G401.6 (cell line): Measurements from ENCODE around the gene OR51B5.
"Not testable (repeated sequence)": the region's sequence is repeated elsewhere in the genome, so short reads cannot be mapped to it uniquely, and the experiment has no call there.

ENCODE experiments used
- FAIRE-seq: peaks from 2 replicates; lab custom pipeline; 2012; peaks lifted over from hg19 to GRCh38; lab: Jason Lieb, UNC

The OR51B5 gene

DNA sequence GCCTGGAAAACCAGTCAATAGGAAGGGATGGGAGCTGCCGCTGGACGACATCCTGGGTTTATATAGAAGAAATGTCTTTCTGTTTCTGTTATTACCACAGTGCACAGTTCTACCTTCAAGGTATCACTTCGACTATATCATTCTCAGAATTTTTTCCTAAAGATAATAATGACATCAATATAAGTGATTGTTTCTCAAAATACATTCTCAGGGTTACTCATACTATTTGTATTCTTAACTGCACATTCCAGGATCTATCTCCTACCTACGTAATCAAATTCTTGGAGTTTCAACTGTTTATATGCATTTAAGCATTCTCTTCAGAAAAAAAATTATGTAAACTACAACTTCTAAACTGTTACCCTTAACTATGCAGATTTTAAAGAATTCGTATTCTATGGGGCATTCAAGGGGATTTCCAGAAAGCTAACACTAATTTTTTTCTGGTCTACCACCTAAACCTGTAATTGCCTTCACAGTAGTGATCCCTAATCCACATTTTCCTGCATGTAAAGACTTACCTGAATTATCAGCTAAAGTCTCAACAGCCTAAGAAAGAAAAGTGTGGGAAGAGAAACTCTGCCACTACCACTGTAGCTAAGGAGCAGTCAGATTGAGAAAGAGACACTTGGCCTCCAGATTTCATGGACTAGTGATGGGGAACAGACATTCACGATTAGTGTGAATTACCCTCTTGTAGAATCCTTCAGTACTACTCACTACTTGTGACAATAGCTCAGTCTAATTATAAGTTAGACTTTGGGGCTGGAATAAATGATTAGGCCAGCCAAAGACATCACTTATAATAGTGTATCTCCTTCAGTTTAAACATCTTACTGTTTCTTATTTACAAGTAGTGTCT lies at the start of gene OR51B5:
OR51B5 (minus strand) TSS at position 51 of the 862 bp plus-strand sequence; CDS start at position 51, 0 bp downstream.
- no peak for FAIRE-seq

- FAIRE-seq = no peak
Observed at GRCh38 chr11:5390210-5390609, 46.9 kb upstream of the OR51B5 start.

DNA sequence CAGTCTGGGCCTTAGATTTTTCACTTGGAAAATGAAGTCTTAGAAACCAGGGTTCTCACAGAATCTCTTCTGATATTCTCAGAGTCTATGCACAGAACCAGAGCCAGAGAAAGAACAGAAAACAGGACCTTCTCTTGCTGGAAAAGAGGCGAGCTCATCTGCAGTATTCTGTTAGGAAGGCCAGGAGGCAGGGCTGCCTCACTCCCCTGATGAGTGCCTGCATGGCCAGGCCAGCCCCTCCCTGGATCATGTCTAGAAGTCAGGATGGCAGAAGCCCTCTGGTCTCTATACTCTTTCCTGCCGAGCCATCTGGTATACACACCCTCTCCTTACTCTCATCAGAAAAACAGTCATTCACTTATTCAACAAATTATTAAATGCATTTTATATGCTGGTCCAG lies 41.0 kb upstream of the OR51B5 start:
- no peak for FAIRE-seq

DNA sequence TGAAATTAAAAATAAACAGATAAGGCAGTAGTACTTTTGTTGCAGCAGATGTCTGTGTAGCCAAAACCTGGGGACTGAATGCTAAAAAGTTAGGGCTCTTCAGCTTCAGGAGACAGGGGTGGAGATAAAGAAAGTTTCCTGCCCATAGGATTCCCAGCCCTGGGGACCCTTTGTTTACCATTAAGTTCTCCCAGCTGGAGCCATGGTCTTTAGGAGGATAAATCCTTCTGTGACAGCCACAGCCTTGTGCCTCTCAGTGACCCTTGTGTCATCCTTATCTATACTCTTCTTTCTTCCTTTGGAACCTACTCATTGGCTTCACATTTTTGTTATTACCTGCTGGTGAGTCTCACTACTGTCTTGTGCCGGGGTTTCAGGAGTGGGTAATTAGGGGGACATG lies 40.3 kb upstream of the OR51B5 start, which contains the start of gene OR51M1:
OR51M1 (plus strand) TSS at position 237 of the 400 bp plus-strand sequence. CDS start 5,587 bp downstream, outside the sequence.
- FAIRE-seq = no peak

- FAIRE-seq = no peak
Observed at GRCh38 chr11:5380740-5381342, 37.5 kb upstream of the OR51B5 start.

DNA sequence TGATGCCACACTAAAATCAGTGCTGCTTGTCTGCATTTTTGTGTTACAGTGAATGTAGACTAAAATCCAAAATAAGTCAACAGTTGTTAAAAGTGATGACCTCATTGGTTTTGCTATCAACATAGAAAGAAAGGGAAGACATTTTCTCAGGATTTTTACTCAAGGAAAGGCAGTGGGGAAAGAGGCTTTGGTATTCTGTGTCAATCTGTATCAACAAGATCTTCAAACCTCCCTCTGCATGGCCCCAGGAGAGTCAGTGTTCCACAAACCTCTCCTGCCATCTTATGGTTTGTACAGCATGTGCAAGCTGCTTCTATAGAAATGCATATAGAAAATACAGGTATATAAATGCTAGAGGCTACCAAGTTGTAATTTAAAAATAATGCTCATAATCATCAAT lies 26.5 kb upstream of the OR51B5 start:
- no peak for FAIRE-seq

DNA sequence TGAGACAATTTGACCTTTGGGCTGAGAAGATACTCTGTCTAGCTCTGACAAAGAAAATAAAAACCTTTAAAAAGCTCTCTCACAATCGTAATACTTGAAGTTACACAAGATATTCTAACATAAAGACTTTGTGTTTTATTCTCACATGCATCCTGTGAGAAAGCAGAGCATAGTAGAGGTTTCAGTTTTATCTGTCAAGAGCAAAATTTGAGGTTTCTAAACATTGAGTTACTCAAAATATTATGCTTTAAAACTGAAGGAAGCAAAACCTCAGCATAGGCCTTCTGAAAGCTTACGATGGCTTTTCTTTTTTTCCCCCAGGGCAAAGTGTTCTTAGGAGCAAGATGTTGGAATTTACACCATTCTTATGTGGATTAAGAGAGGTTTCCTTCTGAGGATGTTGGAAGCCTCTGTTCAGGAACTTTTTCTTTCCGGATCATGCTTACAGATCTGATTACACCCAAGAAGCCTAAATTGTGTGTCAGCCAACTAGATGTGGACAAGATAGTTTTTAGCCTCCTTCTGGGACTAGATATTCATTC lies 25.2 kb upstream of the OR51B5 start:
- FAIRE-seq = no peak

DNA sequence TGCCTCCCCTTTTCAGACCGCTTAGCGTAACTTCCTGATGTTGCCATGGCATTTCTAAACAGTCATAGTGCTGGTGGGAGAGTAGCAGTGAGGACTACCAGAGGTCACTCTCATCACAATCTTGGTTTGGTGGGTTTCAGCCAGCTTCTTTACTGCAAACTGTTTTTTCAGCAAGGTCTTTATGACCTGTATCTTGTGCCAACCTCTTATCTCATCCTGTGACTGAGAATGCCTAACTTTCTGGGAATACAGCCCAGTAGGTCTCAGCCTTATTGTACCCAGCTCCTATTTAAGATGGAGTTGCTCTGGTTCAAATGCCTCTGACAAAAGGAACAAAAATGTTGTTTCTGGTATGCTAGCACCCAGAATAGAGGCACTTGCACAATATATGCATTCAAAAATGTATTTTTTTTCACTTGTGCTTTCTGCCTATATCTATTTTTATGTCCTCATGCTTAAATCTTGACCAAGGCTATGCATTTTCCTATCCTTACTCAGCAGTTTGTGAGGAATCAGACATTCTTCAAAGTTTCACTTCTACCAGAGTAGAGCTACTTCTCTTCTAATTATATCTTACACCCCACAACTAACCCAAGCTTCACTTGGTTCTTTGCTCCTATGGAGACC lies 24.2 kb upstream of the OR51B5 start:
- no peak for FAIRE-seq

- FAIRE-seq = no peak
Observed at GRCh38 chr11:5366856-5367255, 23.5 kb upstream of the OR51B5 start.

DNA sequence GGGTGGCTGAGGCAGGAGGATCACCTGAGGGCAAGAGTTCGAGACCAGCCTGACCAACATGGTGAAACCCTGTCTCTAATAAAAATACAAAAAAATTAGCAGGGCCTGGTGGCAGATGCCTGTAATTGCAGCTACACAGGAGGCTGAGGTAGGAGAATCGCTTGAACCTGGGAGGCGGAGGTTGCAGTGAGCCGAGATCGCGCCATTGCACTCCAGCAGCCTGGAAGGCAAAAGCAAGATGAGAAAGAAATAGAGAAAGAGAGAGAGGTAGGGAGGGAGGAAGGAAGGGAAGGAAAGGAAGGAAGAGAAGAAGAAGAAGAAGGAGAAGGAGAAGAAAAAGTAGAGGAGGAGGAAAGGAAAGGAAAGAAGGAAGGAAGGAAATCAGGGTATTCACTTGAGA lies 23.0 kb upstream of the OR51B5 start:
- FAIRE-seq = not testable (repeated sequence)

- no peak for FAIRE-seq
Observed at GRCh38 chr11:5364214-5364613, 20.9 kb upstream of the OR51B5 start.

DNA sequence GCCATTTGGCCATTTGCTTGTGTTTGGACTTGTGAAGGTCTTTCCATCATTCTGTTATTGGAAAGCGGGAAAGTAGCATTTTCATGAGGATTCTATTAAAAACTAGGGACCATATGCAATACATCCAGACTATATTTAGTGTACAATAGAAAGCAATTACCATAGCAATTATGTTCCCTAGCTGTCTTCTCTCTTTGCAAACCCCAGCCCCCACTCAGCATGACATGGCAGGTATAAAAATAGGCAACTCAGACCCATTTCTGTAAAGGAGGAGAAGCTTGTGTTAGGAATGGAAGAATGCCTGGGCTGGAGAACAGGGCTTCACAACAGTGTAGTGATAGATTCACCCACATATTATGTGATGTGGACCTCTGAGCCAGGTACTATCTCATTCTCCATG lies 20.4 kb upstream of the OR51B5 start:
- no peak for FAIRE-seq

DNA sequence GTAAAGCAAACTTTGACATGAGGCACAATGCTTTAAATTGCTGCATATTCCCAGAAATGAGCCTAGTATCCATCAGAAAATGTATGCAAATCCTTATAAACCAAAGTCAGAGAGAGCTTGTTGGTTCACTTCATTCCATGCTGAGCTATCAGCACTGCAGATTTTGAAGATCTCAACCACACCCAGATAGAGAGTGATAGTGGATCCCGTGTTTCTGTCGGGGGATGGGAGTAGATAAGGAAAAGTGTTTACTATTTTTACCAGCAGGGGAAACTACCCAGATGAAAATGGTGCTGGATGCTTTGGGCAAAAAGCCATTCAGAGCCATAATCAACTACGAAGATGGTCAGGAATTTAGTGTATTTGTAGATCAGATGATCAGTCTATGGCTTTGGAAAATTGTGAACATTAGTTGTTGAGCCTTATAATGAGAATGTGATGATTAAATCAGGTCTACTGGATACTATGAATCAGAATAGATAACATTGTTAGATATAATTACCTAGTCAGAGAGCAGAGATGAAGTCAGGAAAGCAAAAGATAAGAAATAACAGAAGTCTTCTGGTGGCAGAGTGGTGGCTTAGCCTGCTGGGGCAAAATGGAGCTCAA lies 18.8 kb upstream of the OR51B5 start:
- no peak for FAIRE-seq

DNA sequence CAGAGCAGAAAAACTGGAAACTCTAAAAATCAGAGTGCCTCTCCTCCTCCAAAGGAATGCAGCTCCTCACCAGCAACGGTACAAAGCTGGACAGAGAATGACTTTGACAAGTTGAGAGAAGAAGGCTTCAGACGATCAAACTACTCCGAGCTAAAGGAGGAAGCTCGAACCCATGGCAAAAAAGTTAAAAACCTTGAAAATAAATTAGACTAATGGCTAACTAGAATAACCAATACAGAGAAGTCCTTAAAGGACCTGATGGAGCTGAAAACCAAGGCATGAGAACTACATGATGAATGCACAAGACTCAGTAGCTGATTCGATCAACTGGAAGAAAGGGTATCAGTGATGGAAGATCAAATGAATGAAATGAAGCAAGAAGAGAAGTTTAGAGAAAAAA lies 12.7 kb upstream of the OR51B5 start:
- not testable (repeated sequence) for FAIRE-seq

- no peak for FAIRE-seq
Observed at GRCh38 chr11:5351208-5351607, 7.9 kb upstream of the OR51B5 start, which contains the start of gene OR51B6. Gene OR51B6 (plus strand): TSS chr11:5351508. CDS start chr11:5351508, 0 bp downstream.

- no peak for FAIRE-seq
Observed at GRCh38 chr11:5349550-5349949, 6.2 kb upstream of the OR51B5 start.

- no peak for FAIRE-seq
Observed at GRCh38 chr11:5348551-5349194, 5.3 kb upstream of the OR51B5 start.

DNA sequence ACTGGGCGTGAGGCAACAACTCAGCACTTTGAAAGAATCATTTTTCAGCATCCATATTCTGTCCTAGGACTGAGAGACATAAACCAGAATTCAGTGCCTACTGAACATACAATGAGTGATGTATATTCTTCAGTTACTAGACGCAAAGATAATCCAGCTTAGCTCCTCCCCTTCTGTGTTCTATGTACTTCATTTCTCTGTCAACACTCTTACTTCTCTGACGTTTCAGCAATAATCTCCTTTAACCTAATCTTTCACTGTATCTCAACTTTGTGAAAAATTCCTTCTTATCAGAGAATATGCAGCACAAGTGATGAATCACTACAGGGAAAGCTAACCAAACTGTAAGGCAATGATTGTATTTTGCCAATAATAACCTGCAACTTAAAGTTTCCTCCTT lies 2.5 kb upstream of the OR51B5 start:
- no peak for FAIRE-seq

DNA sequence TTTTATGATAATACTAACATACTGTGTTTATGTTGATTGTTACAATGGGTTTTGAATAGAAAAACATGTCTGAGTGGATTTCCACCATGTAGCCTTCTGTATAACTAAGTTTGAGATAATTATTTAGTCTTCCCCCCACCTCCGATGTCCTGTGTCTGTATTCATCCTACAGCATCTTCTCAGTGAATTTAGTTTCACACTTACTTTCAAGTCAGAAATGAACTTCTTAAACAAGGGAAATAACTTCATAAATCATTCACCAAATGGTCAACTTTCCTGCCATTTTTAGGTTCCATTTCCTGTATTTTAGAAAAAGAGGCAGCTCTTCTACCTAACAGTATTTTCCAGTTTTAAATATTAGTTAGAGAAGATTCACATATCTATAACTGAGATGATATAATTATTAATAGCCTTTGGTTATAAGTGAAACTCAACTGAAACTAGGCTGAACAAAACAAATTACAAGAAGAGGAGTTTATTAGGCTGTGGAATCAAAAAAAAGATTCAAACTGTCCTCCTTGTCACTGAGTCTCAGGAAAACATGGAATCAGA lies 3.5 kb downstream of the OR51B5 start:
- FAIRE-seq = no peak

DNA sequence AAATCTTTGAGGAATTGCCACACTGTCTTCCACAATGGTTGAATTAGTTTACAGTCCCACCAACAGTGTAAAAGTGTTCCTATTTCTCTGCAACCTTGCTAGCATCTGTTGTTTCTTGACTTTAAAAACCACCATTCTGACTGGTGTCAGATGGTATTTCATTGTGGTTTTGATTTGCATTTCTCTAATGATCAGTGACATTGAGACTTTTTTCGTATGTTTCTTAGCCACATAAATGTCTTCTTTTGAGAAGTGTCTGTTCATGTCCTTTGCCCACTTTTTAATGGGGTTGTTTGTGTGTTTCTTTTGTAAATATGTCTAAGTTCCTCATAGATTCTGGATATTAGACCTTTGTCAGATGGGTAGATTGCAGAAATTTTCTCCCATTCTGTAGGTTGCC lies 6.1 kb downstream of the OR51B5 start:
- not testable (repeated sequence) for FAIRE-seq

- no peak for FAIRE-seq
Observed at GRCh38 chr11:5336331-5336730, 7.0 kb downstream of the OR51B5 start.

- FAIRE-seq = no peak
Observed at GRCh38 chr11:5335170-5335569, 8.2 kb downstream of the OR51B5 start.
